Measurements from ENCODE around the gene IRX2. TPM values are rescaled to one million over a fixed set of nuclear protein-coding genes. Genes with fewer than 3 reads are reported as not detected.

IRX2 gene
- total and polyA plus RNA-seq, 2 of the 8 experiments (the other 6 are each of a cell fraction or from before 2014, with no cell fraction given) = 23.4 to 40.4 TPM

DNA sequence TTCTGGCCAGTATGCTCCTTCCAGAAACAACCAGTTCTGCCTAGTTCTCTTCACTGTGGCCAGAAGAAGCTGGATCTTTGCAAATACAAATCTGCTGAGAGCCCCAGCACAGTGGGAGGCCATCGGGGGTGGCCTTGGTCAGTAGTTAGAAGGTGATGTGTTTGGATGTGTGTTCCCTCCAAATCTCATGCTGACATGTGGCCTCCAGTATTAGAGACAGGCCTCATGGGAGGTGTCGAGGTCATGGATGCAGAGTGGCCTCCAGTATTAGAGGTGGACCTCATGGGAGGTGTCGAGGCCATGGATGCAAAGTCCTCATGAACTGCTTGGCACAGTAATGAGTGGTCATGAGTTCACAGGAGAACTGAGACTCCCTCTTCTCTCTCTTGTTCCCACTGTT is 7.6 kb upstream of the IRX2 start:
- DNase-seq (ENCODE audit: low read depth in 1 of 2, low spot score in 2 of 2) (no peak), FAIRE-seq (no peak)
- Histone ChIP-seq H2BK15ac (ENCODE audit: low read length) (0 out of 2 replicates have a peak overlapping the region, but pooled peaks have one; percentile 40), H3K4ac (replicated peaks; ENCODE audit: insufficient read length, low read depth, low read length) (no peak overlapping the region), H3K4me2 (ENCODE audit: insufficient read depth in 1 of 2, low read depth in 2 of 2, low read length in 2 of 2) (no peak overlapping the region), H2BK20ac (ENCODE audit: low read length) (peak overlapping the region; percentile 80; the same call in 1 of the 2 replicates), H2AFZ (ENCODE audit: low read length) (no peak overlapping the region), H3K56ac (replicated peaks; ENCODE audit: insufficient read length, low read depth, low read length) (no peak overlapping the region), H3K9me3 (ENCODE audit: insufficient read depth in 2 of 2, low read depth in 1 of 2, low read length in 1 of 2) (peaks cover 5 to 10% of the 10 kb centered on the region in 2 experiments; a peak in 2 of 4 replicates), H3K9ac (replicated peaks in 1 of 4; ENCODE audit: extremely low read depth in 1 of 4, low read depth in 3 of 4, low read length in 3 of 4) (no peak overlapping the region), H2BK120ac (replicated peaks; ENCODE audit: low read depth, low read length) (no peak overlapping the region), H3K27ac (ENCODE audit: low read depth, low read length) (no peak overlapping the region), H3K14ac (ENCODE audit: insufficient read length) (no peak overlapping the region), H3K23me2 (ENCODE audit: low read depth, low read length) (peaks cover 21% of the 10 kb centered on the region; the same call in 1 of the 2 replicates), H2BK12ac (ENCODE audit: low read depth, low read length) (peak overlapping the region; percentile 45), H3K79me1 (ENCODE audit: low read depth, low read length) (no peaks in the 10 kb centered on the region), H2BK5ac (ENCODE audit: low read depth, low read length) (no peak overlapping the region), H3K4me1 (replicated peaks in 1 of 4; ENCODE audit: control insufficient read depth in 3 of 4, insufficient read depth in 4 of 4, low read length in 3 of 4) (peaks cover 0 to 20% (median 10%) of the 10 kb centered on the region in 4 experiments; a peak in 6 of 7 replicates), H4K8ac (ENCODE audit: extremely low read depth, insufficient read depth, low read length) (no peak overlapping the region), H4K91ac (replicated peaks; ENCODE audit: insufficient read length, low read length) (no peak overlapping the region), H3K18ac (ENCODE audit: extremely low read depth, low read length) (no peak overlapping the region), H3K36me3 (ENCODE audit: control insufficient read depth in 2 of 4, insufficient read depth in 4 of 4, low read length in 3 of 4) (no peaks in the 10 kb centered on the region), H4K5ac (ENCODE audit: insufficient read length, low read depth, low read length) (no peak overlapping the region), H3K79me2 (ENCODE audit: control insufficient read depth in 1 of 2, insufficient read depth in 2 of 2, low read length in 2 of 2) (no peaks in the 10 kb centered on the region), H3K27me3 (replicated peaks in 1 of 4; ENCODE audit: control insufficient read depth in 3 of 4, extremely low read depth in 1 of 4, insufficient read depth in 3 of 4, low read length in 3 of 4) (peaks cover 8 to 47% (median 32%) of the 10 kb centered on the region in 4 experiments), H3K23ac (ENCODE audit: insufficient read length) (no peak overlapping the region), H3K4me3 (ENCODE audit: extremely low read depth in 1 of 4, insufficient read depth in 2 of 4, low read depth in 3 of 4, low read length in 4 of 4) (no peak overlapping the region), H2AK5ac (ENCODE audit: low read depth, low read length) (peak overlapping the region; percentile 89; the same call in 1 of the 2 replicates), H4K20me1 (replicated peaks in 1 of 2; ENCODE audit: control insufficient read depth in 1 of 2, insufficient read depth in 2 of 2, low read length in 2 of 2) (peaks cover 0 to 7% of the 10 kb centered on the region in 2 experiments)
- ChIA-PET CTCF (ENCODE audit: partially characterized antibody) (no interaction called here), POLR2A (ENCODE audit: partially characterized antibody) (interaction anchor here (1.2 kb wide), 1 partner anchor 28 kb away, joined by 3 read pairs; no protein-coding TSS in a partner anchor)
- WGBS, 2 experiments (ENCODE audit: extremely low coverage in 1 of 2, insufficient coverage in 1 of 2, insufficient read length in 1 of 2, insufficient replicate concordance in 2 of 2, low coverage in 1 of 2, low lambda C conversion rate in 2 of 2, missing lambda C conversion rate in 1 of 2) = 91% methylated on average over 3 of the region's 3 CpGs; no CpG with 5 or more reads in 1 of the 2 experiments
- TF ChIP-seq SP1 (IDR thresholded peaks at IDR 0.05; ENCODE audit: low read depth, low read length) = no peak
- TF ChIP-seq MAX (IDR thresholded peaks at IDR 0.05) = peak; percentile 59
- peak; percentile 87 for TF ChIP-seq E2F6 (IDR thresholded peaks at IDR 0.05)
- TF ChIP-seq BACH1 (IDR thresholded peaks at IDR 0.05; ENCODE audit: low read length) = no peak
